HG03196 (cell line): ENCODE results near the gene TRIM16.
"Not testable (repeated sequence)": the region's sequence is repeated elsewhere in the genome, so short reads cannot be mapped to it uniquely, and the experiment has no call there.

Source experiments
- ATAC-seq: cut with Tn5 transposase; IDR thresholded peaks from one replicate; pipeline ENCODE4 v1.9.1; 2021; ENCODE audit not compliant: unreplicated experiment

The TRIM16 gene

DNA sequence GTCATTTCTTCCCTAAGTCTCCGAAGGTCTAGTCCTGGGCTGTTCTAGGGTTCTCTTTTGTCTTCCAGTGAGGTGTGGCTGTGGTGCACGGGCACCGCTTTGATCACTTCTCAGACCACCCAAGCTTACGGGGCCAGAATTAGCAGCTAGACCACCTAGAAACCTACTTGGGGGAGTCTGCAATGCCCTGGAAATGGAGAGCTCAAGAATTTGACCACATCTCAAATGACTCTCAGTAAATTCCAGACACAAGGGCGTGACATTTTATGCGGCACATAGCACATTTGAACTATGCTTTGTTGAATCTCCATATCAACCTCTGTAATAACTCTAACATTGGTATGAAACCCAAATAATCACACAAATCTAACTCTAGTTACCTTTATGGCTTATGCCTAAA lies 24.9 kb downstream of the TRIM16 start:
- no peak for ATAC-seq

DNA sequence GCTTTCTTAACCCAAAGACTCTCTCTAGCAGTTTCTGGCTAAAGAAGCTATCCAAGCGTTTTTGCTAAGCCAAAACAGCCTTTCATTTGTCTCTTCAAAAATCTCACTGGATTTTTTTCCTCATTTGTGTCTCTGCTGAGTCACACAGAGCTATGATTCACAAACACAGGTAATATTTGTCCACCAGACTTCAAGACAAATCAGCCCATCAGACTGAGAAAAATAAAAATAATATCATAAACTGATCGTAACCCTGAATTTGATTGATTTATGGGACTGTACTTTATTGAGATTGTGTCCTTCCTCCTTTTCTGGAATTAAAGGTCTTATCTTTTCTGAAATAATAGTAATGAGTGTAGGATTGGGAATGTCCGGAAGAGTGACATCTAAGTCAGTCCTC lies 25.8 kb downstream of the TRIM16 start:
- ATAC-seq: no peak

DNA sequence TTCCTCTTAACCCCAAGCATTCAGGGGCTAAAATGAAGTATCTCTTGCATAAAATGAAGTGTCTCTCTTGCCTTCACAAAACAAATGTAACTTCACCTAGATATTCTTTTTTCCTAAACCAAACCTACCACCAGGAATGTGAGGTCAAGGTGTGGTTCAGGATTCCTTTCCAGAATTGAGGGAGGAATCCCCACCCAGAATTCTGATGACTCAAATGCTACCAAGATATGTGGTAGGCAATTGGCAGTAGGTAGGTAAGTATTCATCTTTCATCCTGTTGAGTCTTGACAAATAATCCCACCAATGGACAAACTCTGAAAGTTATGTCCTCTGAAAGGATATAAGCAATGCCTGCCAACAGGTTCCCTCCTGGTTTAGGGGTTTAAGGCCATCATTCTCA lies 26.2 kb downstream of the TRIM16 start:
- no peak for ATAC-seq

DNA sequence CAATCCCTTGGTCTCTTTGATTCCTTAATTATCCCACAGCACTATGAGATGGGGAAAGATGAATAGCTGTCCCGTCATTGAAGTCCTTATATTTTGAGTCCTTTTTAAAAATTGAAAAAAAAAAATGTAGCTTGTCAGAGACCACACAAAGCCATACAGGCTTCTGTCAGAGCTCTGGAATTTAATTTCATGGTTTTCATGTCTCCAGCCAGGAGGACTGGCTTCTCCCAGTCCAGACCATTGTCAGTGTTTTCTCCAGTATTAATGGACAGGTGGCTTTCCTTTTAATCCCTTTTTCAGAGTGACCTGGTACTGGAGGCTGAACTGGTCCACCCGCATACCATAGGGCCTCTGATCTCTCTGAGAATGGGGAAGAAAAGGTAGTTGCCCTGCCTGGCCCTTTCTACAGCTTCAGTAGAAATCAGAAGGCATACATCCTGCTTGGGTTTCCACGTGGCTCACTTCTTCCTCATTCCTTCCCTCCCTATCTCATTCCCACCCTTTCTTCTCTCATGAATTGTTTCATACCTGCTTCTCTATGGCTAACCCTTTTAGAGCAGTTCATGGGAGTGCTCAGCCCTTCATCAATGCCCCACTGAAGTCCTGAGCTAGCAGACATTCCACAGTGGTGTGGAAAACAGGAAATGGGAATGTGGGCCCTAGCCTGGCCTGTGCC lies 29.1 kb downstream of the TRIM16 start:
- no peak for ATAC-seq

DNA sequence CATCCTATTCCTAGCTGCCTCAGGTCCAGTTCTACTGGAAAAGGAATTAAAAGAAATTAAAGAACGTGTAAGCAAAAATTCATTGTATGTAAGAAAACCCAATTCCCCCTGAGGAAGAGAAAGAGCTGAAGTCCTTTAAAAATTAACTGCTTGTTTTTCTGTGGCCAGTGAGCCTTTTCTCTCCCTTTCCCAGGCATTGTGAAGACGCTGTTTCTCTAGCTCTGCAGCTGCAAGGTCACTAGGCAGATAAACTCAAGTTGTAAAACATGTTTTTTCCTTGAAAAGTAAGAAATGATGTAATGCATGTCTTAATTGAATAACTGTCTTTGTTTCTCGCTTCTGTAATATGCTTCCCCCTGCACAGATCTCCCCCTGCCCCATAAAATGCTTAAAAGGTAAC lies 29.7 kb downstream of the TRIM16 start:
- not testable (repeated sequence) for ATAC-seq

DNA sequence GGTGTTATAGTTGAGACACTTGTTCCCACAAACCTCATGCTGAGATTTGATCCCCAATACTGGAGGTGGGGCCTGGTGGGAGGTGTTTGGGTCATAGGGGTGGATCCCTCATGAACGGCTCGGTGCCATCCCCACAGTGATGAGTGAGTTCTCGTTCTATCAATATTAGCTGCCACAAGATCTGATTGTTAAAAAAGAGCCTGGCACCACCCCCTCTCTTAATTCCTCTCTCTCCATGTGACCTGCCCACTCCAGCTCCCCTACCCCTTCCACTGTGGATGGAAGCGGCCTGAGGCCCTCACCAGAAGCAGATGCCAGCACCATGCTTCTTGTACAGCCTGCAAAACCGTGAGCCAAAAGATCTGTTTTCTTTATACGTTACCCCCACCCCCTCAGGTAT lies 31.2 kb downstream of the TRIM16 start:
- no peak for ATAC-seq

DNA sequence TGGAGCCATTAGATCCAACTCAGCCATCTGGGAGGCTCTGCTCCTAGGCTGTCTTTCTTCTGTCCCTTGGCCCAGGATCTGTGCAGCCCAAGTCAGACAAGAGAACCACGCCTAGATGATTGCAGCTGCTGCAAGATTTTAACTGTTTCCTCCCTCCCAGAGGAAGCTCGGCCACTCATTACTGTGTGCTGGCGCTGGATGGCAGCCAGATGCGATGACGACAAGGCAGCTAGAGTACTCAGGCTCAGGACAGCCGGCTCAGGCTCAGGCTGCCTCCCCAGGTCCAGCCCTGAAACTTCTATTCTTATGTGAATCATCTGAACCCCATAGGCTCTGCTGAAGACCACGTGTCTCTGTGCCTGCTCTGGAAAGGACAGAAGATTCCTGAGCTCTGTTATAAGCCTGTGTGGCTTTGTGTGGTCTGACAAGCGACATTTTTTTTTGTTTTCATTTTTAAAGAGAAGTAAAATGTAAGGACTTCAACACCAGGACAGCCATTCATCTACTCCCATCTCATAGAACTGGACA lies 32.5 kb downstream of the TRIM16 start:
- ATAC-seq: no peak

DNA sequence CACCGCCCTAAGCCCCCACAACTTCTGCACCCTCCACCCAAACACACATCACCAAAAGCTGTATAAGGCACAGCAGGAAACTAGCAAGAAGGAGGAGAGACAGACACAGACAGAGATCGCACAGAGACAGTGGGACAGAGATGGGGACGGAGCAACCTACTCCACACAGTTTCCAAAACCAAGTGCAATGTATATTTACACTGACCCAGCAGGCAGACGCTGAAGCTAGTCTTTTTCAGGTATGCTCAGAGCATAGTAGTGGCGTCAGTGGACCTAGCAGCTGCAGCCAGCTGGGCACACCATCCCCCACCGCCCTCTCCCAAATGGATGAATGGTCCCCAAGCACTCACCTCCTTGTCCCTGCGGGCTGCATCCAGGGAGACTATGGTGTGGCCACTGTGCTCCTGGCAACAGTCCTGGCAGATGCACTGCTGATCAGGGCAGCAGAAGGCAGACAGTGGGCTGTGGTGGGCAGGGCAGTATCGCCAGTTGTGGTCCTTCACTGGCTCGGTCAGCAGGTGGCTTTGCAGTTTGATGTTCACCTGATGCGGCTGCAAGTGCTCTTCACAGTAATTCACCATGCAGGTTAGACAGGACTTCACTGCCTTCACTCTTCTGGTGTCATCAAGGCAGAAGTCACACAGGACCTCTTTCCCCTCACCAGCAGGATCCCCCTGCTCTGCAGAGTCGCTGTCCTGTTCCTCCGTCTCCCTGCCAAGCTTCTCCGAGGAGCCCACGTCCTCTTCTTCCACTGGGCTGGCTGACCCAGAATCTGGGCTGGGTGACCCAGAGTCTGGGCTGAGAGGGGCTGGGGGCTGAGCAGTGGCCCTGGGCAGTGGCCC lies 33.1 kb downstream of the TRIM16 start:
- no peak for ATAC-seq

DNA sequence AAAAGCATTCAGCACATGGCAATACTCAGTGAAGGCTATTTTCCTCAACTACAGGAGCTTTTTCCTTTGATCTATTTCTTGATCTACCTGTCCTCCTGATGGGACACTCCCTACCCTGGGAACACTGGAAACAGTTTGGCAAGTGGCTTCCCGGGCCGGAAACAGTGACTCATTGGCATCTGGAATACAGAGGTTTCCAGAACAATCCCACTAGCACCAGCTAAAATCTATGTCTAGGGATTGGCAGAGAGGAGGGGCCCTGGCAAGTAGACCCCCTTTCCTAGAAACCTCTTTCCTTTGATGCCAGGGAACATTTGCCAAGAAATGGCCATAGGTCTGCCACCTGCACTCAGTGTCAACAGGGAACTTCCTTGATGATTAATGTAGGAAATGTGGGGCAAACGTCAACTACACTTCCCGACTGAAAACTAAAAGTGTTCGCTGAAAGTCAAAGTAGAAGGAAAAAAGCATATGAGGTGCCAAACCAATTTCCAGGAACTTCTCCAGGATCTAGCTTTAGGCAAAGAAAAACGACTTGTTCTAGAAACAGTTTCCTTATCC lies 34.2 kb downstream of the TRIM16 start:
- ATAC-seq: no peak

DNA sequence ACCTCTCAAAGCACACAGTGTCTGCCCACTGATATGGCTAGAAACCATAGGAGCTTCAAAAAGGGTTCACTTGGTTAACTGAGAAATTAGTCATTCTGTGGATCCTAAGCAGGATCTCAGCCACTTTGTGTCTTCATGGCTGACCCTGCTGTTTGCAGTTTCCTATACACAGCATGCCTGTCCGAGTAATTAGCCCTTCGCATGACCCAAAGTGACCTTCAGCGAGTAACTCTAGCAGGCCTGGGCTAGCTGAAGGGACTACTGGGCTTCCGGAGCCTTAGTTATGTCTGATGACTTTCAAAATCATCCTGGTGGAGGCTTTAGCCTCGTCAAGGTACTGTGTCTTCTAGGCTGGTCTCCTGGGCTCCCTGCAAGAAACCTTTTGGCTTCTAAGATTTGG lies 35.7 kb downstream of the TRIM16 start:
- no peak for ATAC-seq

DNA sequence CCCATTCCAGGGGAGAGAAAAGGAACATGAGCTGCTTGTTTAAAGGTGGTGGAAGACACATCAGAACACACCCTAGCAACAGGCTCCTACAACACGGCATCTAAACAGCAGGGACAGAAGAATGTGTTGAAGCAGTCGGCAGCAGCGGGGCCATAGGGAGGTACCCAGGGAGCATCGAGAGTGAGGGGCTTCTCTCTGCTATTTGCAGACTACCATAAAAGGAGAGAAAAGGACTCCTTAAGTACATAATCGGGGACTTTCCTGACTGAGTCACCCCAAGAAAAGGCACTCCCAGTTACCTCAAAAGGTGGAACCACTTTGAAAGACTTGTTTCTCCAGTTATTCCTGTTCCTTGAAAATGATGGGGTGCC lies 38.2 kb downstream of the TRIM16 start:
- ATAC-seq: not testable (repeated sequence)

DNA sequence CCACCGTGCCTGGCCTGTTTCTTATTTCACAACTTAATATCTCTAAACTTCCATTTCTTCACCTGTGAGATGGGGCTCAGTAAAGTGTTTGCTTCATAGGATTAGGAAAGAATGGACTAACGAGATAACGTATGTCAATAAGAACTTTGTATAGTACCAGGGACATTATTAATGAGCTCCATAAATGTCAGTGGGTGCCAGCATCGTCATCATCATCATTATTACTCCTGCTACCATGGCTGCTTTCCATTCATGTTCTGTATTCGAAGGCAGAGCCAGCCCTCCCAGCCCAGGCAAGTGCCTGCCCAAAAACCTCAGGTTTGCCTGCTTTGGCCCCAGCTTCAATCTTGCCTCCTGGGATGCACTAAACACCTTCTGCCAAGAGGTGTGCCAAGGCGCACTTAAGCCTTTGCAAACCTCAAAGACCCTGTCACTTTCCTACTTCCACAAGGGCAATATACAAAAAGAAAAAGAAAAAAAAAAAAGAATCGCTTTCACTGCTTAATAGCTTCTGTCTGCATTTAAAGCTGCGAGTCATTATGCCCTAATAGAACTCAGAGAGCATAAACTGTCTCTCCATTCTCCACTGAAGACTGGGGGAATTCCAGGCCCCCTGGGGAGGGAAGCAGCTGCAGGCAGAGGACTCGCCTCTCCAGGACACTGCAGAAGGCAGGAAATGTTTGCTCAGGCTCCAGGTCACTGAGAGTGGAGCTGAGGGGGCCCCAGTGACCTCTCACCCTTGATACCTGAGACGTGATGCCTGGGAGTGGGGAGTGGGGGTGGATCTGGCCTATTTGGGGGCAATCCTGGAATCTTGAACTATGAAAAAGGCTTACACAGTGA lies 38.8 kb downstream of the TRIM16 start:
- not testable (repeated sequence) for ATAC-seq

DNA sequence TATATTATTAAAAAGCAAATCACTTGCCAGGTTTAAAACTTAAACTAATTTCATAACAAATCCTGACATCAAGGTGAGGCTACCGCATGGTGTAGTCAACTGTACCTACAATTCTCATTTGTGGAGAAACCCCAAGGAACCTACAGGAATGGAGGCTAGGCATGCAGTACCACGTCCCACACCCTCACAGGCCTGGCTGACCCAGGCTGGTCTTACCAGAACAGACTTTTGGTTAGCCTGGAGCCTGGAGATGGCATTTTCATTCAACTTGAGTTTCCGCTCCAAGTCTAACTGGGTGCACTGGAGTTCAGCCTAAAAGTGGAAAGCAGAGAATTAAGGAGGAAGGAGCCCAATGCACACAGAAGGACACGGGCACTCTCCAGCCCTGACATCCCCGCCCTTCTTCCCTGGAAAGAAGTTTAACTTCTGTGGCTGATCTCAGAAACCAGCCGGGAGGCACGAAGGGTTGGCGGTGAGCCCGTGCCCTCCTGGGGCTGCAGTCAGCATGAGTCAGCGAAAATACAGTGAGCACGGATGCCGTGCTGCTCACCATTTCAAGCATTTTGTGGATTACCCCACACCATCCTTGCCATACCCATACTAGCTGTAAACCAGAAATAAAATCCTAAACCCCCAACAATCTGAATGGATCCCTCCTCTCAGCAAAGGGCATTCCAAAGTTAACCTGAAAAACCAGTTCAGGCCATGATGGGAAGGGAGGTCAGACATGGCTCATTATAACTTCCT lies 41.4 kb downstream of the TRIM16 start:
- ATAC-seq: not testable (repeated sequence)

DNA sequence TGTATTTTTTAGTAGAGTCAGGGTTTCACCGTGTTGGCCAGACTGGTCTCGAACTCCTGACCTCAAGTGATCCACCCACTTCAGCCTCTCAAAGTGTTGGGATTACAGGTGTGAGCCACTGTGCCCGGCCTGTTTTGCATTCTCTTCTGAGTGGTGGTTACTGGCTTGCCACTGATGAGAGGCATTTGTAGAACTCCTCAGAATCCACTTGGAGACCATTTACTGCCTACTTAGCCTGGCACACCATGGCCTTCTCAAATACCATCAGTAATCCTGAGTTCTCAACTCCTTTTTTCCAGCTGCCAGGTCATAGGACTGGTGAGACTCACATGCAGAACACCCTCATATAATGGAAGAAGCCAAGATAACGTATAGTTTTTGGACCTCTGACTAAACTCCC lies 42.1 kb downstream of the TRIM16 start:
- not testable (repeated sequence) for ATAC-seq

DNA sequence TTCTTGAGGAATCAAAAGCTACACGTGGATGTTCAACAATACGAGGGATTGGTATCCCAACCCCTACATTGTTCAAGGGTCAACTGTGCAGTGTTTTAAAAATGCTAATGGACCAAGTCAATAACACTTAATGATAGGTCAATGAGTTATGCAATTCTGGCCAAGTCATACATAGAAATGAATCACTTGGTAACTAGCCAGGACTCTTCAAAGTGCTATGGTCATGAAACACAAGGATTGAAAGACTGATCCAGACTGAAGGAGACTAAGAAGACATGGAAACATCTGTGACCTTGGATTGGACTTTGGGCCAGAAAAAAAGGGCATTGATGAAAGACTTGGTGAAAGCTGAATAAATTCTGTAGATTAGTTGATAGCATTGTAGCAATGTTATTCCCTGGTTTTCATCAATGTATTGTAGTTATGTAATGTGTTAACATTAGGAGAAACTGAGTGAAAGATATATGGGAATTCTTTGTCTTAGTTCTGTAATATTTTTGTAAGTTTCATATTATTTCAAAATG lies 53.1 kb downstream of the TRIM16 start:
- not testable (repeated sequence) for ATAC-seq

DNA sequence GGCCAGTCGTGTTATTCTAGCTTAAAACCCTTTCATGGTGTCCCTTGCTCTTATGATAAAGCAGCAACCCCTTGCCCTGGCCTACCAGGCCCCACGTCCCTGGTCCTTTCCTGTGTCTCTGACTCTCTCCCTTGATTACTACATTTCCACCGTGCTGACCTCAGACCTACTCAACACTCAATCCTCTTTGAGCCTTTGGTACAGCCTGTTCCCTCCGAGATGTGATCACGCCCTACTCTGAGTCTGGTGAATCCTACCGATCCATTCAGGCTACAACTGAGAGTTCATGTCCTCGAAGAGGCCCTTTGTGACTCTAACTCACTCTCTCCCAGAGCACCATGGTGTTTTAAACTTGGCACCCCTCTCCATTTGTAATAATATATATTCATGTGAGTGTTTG lies 54.1 kb downstream of the TRIM16 start:
- not testable (repeated sequence) for ATAC-seq

DNA sequence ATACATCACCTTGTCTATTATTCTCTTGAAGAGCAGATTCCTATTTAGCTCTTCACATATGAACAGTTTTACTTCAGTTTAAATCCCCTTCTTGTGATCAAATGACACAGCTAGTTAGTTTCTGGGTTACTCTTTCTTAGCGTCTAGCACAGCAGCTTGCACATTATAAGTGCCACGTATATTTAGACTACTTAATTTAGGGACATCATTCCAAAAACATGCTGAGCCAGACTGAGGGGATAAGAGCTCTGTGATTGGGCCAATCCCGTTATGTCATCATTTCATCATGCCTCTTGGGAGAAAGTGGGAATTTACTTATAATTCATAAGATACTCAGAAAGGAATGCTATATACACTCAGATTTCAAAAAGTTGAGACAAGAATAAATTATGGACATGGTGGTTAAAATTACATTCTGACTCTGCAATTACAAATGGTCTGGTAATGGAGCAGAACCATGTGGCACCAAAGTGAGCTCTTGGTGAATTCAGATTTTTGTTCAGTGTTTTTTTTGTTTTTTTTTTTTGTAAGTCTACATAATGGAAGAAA lies 60.4 kb downstream of the TRIM16 start:
- ATAC-seq: not testable (repeated sequence)

DNA sequence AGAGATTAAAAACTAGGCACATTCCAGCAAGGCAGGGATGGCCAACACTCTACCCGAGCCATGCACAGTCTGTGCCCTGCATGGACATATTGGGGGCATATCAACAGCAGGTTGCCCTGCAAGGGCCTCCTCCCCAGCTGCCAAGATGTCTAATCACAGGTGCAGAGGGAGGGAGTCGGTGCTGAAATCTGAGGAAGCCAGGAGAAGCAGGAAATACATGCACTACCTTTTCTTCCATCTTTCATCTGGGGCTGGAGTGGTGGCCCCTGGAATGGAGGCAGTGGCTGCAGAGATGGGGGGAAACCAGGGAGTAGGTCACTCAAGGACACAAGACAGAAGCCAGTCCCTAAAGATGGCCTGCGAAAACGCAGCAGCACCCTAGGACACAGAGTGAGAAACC lies 60.9 kb downstream of the TRIM16 start:
- ATAC-seq: not testable (repeated sequence)

DNA sequence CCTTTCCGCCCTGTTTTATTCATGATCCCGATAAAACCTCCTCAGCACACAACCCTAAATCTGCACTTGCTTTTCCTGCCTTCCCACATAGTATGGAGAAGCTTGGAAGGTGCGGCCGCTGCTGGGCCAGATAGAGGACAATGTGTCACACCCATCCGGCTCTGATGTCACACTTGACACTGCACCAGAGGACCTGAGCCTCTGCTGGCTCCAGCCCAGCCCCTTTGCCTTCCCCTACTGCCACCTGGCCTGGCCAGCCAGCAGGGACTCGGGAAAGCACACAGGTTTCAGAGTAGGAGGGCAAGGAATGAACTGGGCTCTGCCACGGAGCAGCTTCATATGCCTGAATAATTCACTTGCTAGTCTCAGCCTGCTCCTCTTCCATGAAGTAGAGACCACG lies 62.0 kb downstream of the TRIM16 start:
- not testable (repeated sequence) for ATAC-seq
